GM19328 (cell line): Measurements from ENCODE around the gene COL23A1.

ENCODE experiments used
- ATAC-seq: cut with Tn5 transposase; IDR thresholded peaks from one replicate; pipeline ENCODE4 v1.9.1; 2021; ENCODE audit warnings: mild to moderate bottlenecking, moderate library complexity; ENCODE audit not compliant: unreplicated experiment

The COL23A1 gene

GRCh38 chr5:178366998-178367735 lies 223.0 kb downstream of the COL23A1 start:
- ATAC-seq, result no peak

GRCh38 chr5:178365501-178366440 lies 224.4 kb downstream of the COL23A1 start:
- ATAC-seq, result no peak

GRCh38 chr5:178364326-178364675 lies 225.9 kb downstream of the COL23A1 start:
- ATAC-seq, result no peak

- no peak for ATAC-seq
Measured at GRCh38 chr5:178363501-178364325, 226.5 kb downstream of the COL23A1 start.

- ATAC-seq, result no peak
Measured at GRCh38 chr5:178361657-178362445, 228.3 kb downstream of the COL23A1 start.

- no peak for ATAC-seq
Measured at GRCh38 chr5:178360926-178361235, 229.3 kb downstream of the COL23A1 start.

GRCh38 chr5:178360222-178360925 lies 229.8 kb downstream of the COL23A1 start:
- ATAC-seq, result no peak

- ATAC-seq, result no peak
Measured at GRCh38 chr5:178359738-178360137, 230.5 kb downstream of the COL23A1 start.

GRCh38 chr5:178357678-178358077 lies 232.5 kb downstream of the COL23A1 start:
- no peak for ATAC-seq

- ATAC-seq, result no peak
Measured at GRCh38 chr5:178357121-178357521, 233.1 kb downstream of the COL23A1 start.

GRCh38 chr5:178356431-178356872 lies 233.7 kb downstream of the COL23A1 start:
- ATAC-seq, result no peak

- ATAC-seq, result no peak
Measured at GRCh38 chr5:178355671-178356070, 234.5 kb downstream of the COL23A1 start.

- no peak for ATAC-seq
Measured at GRCh38 chr5:178353461-178353860, 236.7 kb downstream of the COL23A1 start.

- ATAC-seq, result no peak
Measured at GRCh38 chr5:178352035-178352349, 238.2 kb downstream of the COL23A1 start.

GRCh38 chr5:178351221-178352034 lies 238.8 kb downstream of the COL23A1 start:
- ATAC-seq, result no peak

GRCh38 chr5:178350361-178351220 lies 239.6 kb downstream of the COL23A1 start:
- no peak for ATAC-seq

GRCh38 chr5:178349625-178350353 lies 240.4 kb downstream of the COL23A1 start:
- ATAC-seq, result no peak
